ENCODE data around the gene HSD11B2.
A peak's percentile ranks its signal among the peaks of the same experiment; 100 is the strongest.

The HSD11B2 gene

DNA sequence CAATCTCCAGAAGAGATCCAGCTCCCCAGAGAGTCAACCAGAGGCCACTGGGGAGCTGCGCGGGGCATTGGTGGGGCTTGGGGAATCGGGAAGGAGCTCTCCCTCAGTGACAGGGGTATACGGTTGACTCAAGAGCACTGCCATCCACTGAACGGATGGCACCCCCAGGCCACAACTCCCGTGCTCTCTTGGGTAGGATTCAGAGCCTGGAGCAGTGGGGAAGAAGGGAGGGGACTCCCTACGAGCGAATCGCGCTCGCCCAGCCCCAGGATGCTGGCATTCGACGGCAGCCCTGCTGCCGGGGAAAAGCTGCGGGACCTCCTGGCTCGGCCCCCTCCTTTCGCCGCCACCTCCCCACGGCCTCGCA, 37.1 kb upstream of the HSD11B2 start:
- no peak for DNase-seq
- no peak overlapping the region for H3K27ac Mint-ChIP-seq
- peaks cover 22% of the 10 kb centered on the region for H3K4me1 Mint-ChIP-seq
- H3K9me3 Mint-ChIP-seq, result no peaks in the 10 kb centered on the region
- ATAC-seq, result peak; percentile 3
- peak overlapping the region; percentile 79 for H3K4me3 Mint-ChIP-seq
- H3K27me3 Mint-ChIP-seq, result peaks cover 67% of the 10 kb centered on the region

GRCh38 chr16:67394155-67395104, 36.5 kb upstream of the HSD11B2 start:
- Mint-ChIP-seq H3K4me1 (peaks cover 25% of the 10 kb centered on the region), H3K27ac (no peak overlapping the region), H3K4me3 (peak overlapping the region; percentile 79), H3K9me3 (no peaks in the 10 kb centered on the region), H3K27me3 (peaks cover 67% of the 10 kb centered on the region)
- ATAC-seq (no peak), DNase-seq (no peak)

DNA sequence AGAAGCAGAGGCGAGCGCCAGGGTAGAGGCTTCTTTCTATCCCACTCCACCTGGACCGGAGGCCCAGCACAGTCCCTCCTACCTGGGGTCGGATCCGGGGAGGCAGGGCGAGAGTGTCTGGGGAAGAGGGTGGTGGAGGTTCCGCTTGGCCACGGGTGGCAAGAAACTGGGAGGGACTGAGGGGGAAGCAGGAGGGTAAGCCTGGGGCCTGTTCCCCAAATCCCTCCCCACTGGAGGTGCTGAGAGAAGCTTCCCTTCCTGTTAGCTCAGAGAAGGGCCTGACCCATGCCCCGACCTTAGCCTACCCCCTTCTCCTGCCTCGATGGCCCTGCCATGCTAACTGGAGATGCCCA, 35.8 kb upstream of the HSD11B2 start:
- H3K4me1 Mint-ChIP-seq, result peaks cover 27% of the 10 kb centered on the region
- H3K27ac Mint-ChIP-seq, result no peak overlapping the region
- no peak overlapping the region for H3K4me3 Mint-ChIP-seq
- DNase-seq, result no peak
- peaks cover 67% of the 10 kb centered on the region for H3K27me3 Mint-ChIP-seq
- ATAC-seq, result no peak
- H3K9me3 Mint-ChIP-seq, result no peaks in the 10 kb centered on the region

DNA sequence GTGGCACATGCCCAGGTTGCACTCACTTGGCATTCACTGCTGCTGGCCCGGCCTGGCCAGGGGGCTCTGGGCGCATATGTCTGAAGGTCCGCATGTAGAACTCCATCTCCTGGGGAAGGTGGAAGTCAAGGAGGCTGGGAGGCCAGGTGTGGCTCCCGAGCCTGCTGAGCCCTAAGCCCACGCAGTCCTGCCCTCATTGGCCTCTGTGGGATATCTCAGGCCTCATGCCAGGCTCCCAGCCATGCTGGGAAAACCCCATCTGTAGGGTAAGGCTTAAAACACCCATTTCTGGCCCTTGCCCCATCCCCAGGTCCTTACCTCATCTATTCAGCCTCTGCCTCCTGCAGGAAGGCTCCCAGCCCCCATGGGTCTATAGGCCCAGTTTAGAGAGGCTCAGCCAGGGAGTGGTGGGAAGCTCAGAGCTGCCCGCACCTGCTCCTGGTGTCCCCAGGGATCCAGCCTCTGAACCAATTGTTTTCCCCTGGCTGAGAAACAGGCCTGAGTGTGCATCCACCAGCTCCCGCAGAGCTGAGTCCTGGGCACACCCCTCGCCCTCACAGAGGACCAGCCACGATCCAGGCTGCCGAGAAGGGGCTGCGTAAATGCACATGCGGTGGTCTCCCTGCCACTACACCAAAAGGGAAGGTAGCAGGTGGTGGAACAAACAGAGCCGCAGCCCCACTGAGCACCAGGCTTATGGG, 35.3 kb upstream of the HSD11B2 start:
- H3K27ac Mint-ChIP-seq, result no peak overlapping the region
- DNase-seq (no peak), ATAC-seq (no peak)
- H3K4me3 Mint-ChIP-seq, result no peak overlapping the region
- H3K4me1 Mint-ChIP-seq, result peaks cover 27% of the 10 kb centered on the region
- H3K9me3 Mint-ChIP-seq, result no peaks in the 10 kb centered on the region
- peaks cover 63% of the 10 kb centered on the region for H3K27me3 Mint-ChIP-seq

DNA sequence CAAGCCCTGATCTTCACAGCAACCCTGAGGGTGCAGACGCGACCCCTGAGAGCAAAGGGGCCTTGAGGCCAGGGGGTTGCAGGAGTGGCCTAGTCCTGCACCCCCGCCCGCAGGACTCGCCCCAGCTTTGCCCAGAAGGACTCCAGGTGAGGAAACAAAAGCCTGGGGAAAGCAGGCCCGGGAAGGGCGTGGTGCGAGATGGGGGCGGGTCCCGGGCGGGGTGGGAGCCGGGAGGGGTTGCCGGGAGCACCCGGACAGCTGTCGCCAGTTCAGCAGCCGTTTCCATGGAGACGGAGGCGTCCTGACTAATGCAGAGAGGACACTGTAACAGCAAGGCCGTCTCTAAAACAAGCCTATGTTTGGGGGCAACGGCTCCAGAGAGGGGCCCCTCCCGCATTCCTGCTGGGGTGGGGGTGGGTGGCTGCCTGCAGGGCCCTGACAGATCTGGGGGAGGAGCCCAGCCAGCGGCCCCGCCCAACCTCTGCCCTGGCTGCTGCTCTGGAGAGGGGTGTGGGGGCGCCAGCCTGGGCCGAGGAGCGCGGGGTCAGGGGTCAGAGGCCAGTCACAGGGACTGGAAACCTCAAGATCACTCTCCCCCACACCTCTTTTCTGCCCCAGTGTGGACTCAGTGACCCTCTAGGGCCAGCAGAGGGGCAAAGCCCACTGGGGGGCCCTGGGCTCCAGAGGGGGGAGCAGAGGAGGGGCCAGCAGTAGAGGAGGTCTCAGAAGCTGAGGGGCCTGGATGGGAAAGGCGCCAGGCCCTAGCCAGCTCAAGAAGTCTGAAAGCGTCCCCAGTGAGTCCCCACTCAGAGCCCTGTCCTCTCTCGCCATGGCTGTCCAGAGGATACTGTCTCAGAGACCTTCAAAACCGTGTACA, 34.5 kb upstream of the HSD11B2 start:
- DNase-seq, result no peak
- ATAC-seq, result no peak
- H3K4me1 Mint-ChIP-seq, result peaks cover 27% of the 10 kb centered on the region

DNA sequence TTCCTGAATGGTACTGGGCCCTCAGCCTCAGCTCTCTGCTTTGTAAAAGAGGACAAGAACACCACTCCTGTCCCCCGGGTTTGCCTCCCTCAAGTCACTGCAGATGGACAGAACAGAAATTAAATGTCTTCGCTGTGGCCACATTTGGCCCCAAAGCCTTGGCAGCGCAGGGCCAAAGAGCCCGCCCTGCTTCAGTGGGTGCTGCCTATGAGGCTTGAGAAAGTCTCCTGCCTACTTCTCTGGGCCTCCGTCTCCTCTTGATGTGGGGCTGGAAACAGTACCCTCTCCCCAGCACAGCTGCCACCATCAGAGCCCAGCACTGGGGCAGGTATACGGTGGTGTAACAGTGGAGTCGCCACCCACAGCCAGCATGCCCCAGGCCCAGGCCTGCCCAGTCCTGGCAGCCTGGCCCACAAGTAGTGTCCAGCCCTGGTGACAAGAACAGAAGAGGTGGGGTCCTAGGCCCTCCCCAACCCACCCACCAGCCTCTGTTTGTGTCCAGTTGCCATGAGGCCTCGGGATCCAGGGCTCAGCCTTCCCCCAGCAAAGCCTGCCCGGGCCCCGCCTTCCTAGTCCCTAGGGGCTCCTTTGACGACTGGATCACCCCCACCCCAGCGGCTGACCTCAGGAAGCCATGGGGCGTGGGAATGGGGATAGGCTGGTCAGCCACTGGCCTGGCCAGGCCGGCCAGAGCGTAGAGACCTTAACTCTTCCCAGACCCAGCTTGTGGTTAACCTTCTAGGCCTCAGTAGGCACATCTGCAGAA, 33.7 kb upstream of the HSD11B2 start:
- peaks cover 51% of the 10 kb centered on the region for H3K27me3 Mint-ChIP-seq
- H3K9me3 Mint-ChIP-seq, result no peaks in the 10 kb centered on the region
- peaks cover 27% of the 10 kb centered on the region for H3K4me1 Mint-ChIP-seq
- H3K4me3 Mint-ChIP-seq, result no peak overlapping the region
- no peak overlapping the region for H3K27ac Mint-ChIP-seq
- ATAC-seq (no peak), DNase-seq (no peak)

More for the DNA sequence above, 34.5 kb upstream of the HSD11B2 start:
- Mint-ChIP-seq H3K27me3 (peaks cover 55% of the 10 kb centered on the region), H3K4me3 (no peak overlapping the region), H3K27ac (no peak overlapping the region), H3K9me3 (no peaks in the 10 kb centered on the region)

DNA sequence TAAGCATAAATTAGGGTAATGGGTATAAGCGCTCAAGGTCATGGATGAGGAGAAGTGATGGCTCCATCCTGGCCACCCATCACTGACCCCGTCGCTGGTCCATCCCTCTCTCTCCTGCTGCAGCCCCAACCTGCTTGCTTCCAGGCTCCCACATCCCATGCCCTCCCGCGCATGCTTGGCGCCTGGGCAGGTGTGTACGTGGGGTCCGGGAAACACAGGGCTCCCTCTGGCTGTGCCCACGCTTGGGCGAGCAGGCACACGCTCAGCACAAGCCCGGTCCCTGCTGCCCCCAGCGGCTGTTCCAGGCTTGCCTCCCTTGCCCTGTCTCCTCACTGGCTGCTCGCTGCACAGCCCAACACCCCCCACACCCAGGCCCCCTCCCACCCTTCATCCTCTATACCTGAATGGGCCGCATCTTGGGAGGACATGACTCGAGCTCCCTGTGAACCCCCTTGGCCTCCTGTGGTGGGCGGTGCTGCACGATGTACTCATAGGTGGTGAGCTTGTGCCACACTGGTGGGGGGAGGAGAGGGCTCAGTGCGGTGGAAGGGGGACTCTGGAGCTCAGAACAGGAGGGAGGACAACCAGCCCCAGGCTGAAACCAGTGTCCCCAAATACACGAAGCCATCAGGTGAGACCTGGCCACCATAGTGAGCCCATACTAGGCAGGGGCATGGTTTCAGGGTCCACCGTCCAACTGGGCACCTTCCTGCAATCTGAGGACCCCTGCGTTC, 32.9 kb upstream of the HSD11B2 start:
- ATAC-seq (no peak), DNase-seq (no peak)
- Mint-ChIP-seq H3K4me1 (peaks cover 27% of the 10 kb centered on the region), H3K9me3 (no peaks in the 10 kb centered on the region), H3K27me3 (peaks cover 51% of the 10 kb centered on the region), H3K27ac (peak overlapping the region in 1 of 2 donors; percentile 55), H3K4me3 (no peak overlapping the region)

GRCh38 chr16:67398546-67399217, 32.2 kb upstream of the HSD11B2 start:
- H3K9me3 Mint-ChIP-seq, result no peaks in the 10 kb centered on the region
- ATAC-seq, result no peak
- DNase-seq, result no peak
- H3K27me3 Mint-ChIP-seq, result peaks cover 50% of the 10 kb centered on the region
- H3K27ac Mint-ChIP-seq, result peak overlapping the region in 1 of 2 donors; percentile 55
- H3K4me3 Mint-ChIP-seq, result no peak overlapping the region
- peaks cover 23% of the 10 kb centered on the region for H3K4me1 Mint-ChIP-seq

- Mint-ChIP-seq H3K27me3 (peaks cover 44% of the 10 kb centered on the region), H3K9me3 (no peaks in the 10 kb centered on the region), H3K27ac (no peak overlapping the region), H3K4me1 (peaks cover 17% of the 10 kb centered on the region), H3K4me3 (no peak overlapping the region)
- peak; percentile 64 to 66 for DNase-seq
- ATAC-seq, result peak; percentile 82
Observed at GRCh38 chr16:67399218-67399733, 31.6 kb upstream of the HSD11B2 start.

GRCh38 chr16:67399749-67400704, 30.9 kb upstream of the HSD11B2 start:
- Mint-ChIP-seq H3K4me3 (no peak overlapping the region), H3K9me3 (no peaks in the 10 kb centered on the region), H3K27me3 (peaks cover 37% of the 10 kb centered on the region), H3K27ac (no peak overlapping the region), H3K4me1 (peaks cover 12% of the 10 kb centered on the region)
- DNase-seq (no peak), ATAC-seq (no peak)

GRCh38 chr16:67400901-67401300, 30.0 kb upstream of the HSD11B2 start:
- ATAC-seq (no peak), DNase-seq (no peak)

DNA sequence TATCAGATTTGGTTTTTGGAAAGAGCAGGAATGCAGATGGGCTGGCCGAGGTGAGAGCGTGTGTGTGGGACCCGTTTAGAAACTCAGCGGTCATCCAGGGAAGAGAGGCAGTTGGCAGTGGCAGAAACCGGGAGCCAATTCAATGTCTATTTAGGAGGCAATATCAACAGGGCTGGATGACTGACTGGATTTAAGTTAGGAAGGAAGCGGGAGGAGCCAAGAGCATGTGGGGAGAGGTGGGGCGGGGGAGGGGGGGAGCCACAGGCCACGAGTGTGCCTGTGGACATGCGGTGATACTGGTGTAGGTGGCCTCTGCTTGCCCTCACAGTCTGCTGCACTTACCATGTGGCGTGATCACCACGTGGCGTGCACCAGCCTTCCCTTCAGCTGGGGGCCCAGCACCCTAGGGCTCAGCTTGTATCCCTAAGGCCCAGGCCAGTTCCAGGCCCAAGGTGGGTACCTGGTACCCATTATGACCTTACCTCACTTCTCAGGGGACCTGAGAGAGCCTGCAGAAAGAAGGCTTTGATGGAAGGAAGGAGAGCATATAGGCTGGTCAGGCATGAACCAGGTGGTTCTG, 26.9 kb upstream of the HSD11B2 start:
- DNase-seq, result no peak
- H3K4me3 Mint-ChIP-seq, result no peak overlapping the region
- H3K9me3 Mint-ChIP-seq, result no peaks in the 10 kb centered on the region
- H3K4me1 Mint-ChIP-seq, result peaks cover 5% of the 10 kb centered on the region
- peak overlapping the region; percentile 12 to 35 for H3K27ac Mint-ChIP-seq
- ATAC-seq, result no peak
- peaks cover 23% of the 10 kb centered on the region for H3K27me3 Mint-ChIP-seq

More at GRCh38 chr16:67400901-67401300, 30.0 kb upstream of the HSD11B2 start:
- Mint-ChIP-seq H3K9me3 (no peaks in the 10 kb centered on the region), H3K27ac (no peak overlapping the region), H3K4me3 (no peak overlapping the region), H3K4me1 (peaks cover 6% of the 10 kb centered on the region), H3K27me3 (peaks cover 28% of the 10 kb centered on the region)

Measured in stimulated activated naive CD8-positive, alpha-beta T cell treated with anti-CD3 and anti-CD28 coated beads, Interleukin-15, amount 100 ng/mL, for 72 hours (primary cell).